GM19397 (cell line): ENCODE measurements around the gene CYP27A1.
"Not testable (repeated sequence)": the region's sequence is repeated elsewhere in the genome, so short reads cannot be mapped to it uniquely, and the experiment has no call there.

Experiments
- ATAC-seq: cut with Tn5 transposase; IDR thresholded peaks from one replicate; pipeline ENCODE4 v1.9.1; 2021; ENCODE audit warnings: mild to moderate bottlenecking, moderate library complexity; ENCODE audit not compliant: unreplicated experiment

The CYP27A1 gene

GRCh38 chr2:218830526-218831306 is 48.8 kb downstream of the CYP27A1 start:
- no peak for ATAC-seq

DNA sequence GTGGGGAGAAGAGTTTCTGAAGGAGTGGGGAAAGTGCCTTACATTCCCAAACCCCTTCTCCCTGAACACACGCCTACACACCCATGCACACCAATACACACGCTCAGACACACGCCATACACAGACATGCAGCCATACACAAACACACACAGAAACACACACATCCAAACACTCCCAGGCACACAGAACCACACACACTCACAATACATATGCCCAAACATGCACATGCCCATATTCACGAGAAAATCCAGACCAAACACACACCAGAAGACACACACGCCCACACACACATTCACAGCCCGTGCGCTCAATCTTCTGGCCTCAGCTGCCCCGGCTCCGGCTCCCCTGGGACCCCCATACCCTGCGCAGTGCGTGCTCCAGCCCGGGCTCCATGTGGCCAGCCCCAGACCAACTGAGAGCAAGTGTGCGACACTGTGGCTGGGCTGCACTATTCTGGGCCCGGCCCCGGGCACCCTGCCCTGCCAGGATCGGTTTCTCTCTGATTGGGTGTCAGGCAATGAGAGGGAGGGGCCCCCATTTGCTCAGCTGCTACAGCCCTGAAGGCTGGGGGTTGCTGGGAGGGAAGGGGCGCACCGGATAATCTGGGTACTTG is 49.5 kb downstream of the CYP27A1 start, which contains the start of gene PRKAG3:
Gene PRKAG3, minus strand, starts transcription at position 426 of the 613 bp plus-strand sequence.
- ATAC-seq = no peak

GRCh38 chr2:218832081-218832480 is 50.1 kb downstream of the CYP27A1 start:
- no peak for ATAC-seq

GRCh38 chr2:218832520-218832919 is 50.6 kb downstream of the CYP27A1 start:
- ATAC-seq = no peak

- no peak for ATAC-seq
These were observed 51.2 kb downstream of the CYP27A1 start for GRCh38 chr2:218833023-218833609.

DNA sequence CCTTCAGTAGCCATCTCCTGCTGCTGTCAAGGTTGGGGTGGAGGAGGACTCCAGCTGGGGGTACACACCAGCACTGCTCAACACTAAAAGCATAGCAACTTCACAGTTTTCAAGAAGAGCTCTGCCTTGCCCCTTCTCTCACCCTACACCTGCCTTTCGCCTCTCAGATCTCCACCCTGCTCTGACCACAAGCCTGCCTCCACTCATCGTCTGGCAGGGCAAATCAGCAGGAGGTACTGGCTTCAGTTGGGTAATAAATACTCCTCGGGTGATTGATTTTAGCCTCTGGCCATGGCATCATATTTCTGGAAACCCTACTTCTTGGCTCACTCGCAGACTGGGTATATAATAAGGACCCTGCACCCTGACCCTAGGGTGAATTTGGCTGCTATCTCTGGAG is 52.7 kb downstream of the CYP27A1 start:
- ATAC-seq = no peak

- no peak for ATAC-seq
These were observed 55.5 kb downstream of the CYP27A1 start for GRCh38 chr2:218837495-218837894.

- no peak for ATAC-seq
These were observed 57.5 kb downstream of the CYP27A1 start for GRCh38 chr2:218839430-218839829.

GRCh38 chr2:218839888-218840287 is 57.9 kb downstream of the CYP27A1 start:
- ATAC-seq = no peak

DNA sequence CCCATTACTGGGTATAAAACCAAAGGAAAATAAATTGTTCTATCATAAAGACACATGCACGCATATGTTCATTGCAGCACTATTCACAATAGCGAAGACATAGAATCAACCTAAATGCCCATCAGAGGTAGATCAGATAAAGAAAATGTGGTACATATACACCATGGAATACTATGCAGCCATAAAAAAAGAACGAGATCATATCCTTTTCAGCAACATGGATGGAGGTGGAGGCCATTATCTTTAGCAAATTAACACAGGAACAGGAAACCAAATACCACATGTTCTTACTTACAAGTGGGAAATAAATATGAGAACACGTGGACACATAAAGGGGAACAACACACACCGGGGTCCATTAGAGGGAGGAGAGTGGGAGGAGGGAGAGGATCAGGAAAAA is 62.4 kb downstream of the CYP27A1 start:
- ATAC-seq = not testable (repeated sequence)

GRCh38 chr2:218846963-218847362 is 65.0 kb downstream of the CYP27A1 start:
- ATAC-seq = not testable (repeated sequence)

- no peak for ATAC-seq
These were observed 67.8 kb downstream of the CYP27A1 start for GRCh38 chr2:218849721-218850120.

DNA sequence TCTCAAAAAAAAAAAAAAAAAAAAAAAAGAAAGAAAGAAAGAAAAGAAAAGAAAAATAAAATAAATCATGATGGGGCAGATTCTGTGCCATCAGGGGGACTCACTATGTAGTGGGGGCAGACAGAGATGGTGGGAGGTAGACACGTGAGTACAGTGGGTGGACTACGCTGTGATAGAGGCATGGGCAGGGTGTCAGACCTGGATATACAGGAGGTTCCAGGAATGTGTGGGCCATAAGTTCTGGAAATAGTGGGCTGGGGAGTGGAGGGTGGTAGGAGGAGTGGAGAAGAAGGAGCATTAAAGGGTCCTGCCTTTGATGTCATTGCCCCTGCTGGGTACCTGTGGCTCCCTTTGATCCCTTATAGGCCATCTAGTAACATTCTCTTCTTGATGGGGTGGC is 68.8 kb downstream of the CYP27A1 start:
- ATAC-seq = no peak

GRCh38 chr2:218851286-218851685 is 69.3 kb downstream of the CYP27A1 start:
- no peak for ATAC-seq

DNA sequence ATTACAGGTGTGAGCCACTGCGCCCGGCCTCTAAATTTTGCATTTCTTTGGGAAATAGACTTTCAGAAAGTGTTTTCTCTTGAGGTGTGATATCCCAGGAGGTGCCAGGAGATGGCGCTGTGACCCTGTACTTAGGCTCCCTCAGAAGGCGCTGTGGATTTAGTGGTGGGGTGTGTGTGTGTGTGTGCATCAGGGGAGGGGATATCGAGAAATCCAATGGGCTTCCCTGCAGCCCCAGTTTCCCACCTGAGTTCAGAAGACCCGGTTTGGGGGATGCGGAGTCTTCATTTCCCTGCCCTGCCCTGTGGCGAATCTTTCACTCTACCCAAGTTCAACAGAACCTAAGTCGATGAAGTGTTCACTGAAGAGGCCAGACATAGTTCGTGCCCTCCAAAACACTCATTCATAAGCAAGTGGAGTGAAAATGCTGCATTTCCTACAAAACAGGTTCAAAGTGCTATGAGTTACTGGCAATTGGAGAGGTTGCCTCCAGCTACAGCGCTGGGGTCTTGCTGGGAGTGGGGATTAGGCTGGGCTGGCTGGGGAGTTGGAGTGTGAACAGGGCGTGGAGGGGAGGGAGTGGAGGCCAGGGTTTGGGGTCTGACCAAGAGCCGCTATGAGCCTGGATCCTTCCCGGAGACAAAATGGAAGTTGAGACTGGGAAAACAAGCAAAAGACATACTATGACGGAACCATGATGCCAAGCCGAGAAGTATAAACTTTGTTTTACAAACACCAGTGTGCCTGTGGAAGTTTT is 71.1 kb downstream of the CYP27A1 start:
- no peak for ATAC-seq

DNA sequence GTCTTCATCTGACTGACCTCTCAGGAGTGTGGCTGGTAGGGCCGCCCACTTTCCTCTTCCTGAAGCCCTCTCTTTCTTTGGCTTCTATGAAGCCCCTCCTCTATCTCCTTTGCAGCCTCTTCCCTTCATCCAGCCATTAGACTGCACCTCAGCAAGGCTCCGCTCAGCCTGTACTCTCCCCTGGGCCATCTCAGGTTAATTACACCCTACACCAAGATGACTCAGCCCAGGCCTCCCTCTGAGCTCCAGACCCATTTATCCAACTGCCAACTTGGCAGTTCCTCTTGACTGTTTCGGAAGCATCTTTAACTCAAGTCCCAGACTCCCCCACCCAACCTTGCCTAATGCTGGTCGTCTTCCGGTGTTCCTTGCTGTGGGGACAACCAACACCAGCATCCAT is 71.8 kb downstream of the CYP27A1 start:
- ATAC-seq = no peak

DNA sequence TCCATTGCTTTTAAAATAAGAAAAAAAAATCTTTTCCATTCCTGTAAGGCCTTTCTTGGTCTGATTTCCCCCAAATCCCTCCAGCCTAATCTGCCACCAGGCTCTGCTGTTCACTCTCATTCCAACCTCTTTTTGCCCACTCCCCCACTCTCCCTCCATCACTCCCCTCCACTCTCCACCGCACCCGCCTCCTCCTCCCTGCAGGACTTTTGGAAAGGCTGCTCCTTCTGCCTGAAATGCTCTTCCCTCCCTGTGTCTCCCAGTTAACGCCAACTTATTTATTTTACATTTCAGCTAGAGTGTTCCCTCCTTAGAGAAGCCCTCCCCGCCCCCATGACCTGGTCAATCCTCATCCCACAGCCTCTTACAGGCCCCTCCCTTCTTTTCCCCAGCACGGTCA is 72.9 kb downstream of the CYP27A1 start:
- ATAC-seq = no peak

DNA sequence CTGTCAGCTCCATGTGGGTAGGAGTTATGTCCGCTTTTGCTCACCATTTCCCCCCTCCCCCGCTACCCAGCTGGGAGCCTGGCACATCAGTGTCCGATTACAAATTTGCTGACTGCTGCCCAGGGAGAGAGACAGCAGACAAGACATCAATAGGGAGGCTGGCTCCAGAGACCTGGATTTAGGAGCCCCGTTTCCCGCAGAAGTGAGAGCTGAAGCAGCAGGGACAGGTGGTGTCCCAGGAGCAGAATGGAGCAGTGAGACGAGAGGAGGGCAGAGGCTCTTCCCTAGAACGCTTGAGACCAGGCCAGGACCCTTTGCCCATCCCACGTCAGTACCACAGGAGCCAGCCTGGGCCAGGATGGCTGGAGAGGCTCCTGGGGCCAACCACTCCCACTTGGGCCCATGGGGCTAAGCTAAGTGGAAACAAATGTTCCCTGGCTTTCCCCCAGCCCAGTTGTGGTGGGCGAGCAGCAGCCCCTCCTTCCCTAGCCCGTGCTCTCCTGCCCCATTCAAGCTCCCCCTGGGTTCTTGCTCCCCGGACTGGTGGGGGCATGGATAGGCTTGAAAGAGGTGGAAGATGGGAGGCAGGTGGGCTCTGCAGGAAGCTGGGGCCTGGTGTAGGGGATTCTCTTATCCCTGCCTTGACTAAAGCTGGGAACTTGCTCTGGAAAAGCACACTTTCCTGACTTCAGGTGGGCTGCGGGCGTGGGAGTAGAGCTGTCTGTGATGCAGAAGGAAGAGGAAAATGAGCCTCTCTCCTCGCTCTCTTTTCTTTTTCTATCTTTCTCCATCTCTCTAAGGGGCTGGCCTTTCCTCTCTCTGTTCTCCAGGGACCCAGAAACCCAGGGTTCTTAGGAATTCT is 73.6 kb downstream of the CYP27A1 start:
- no peak for ATAC-seq

DNA sequence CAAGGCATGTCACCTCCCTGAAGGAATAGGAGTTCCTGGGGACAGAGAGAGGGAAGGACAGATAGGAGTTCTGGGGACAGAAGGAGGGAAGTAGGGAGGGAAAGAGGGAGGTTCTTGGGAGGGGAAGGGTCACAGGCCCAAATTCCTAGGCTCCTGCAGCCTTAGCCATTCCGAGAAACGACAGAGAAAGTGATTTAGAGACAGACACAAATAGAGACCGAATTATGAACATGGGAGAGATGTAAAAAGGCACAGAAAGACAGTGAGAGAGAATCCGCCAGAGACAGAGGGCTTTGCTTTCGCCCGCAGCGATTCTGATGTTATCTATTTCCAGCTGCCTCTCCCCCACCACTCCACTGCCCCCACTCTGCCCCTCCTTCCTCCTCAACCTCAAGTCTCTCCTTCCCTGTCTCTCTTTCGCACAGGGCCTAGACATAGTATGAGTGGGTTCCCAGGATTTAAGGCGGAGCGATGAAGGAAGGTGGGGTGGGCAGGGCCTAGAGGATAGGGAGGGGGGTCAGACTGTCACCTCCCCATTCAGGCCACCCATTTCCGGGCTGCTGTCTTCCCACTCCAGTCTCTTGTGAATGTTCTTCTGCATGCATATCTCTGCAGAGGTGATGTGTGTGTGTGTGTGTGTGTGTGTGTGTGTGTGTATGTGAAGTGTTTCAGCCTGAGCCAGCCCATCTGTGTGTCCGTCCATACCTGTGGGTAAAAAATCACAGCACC is 74.4 kb downstream of the CYP27A1 start:
- no peak for ATAC-seq

DNA sequence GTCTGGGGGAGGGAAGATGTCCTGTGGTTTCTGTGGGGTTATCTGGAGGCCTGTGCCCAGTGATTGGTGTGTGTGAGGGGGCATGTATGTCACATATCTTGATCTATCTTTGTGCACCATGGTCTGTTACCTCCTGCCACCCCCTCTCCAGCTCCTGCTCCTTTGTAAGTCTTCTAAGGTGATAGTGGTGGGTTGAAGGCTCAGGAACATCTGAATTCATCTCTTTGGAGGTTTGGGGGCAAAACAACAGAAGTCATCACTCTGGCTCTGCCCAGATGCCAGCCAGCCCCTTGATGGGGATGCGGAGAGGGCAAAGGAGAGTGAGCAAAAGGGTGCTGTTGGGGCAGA is 74.9 kb downstream of the CYP27A1 start:
- no peak for ATAC-seq
